Testis (tissue), 3 donors: ENCODE results near the gene THTPA. TPM values are rescaled to one million over a fixed set of nuclear protein-coding genes. Genes with fewer than 3 reads are reported as not detected.

Experiments
- DNase-seq: peaks from one replicate; pipeline ENCODE4 v3.0.0-alpha.2; 2019
- H3K27ac ChIP-seq, 2 donors: fragments of 200-600 bp; sonication (generic); one replicate each; pipeline ENCODE4 v1.5.1; 2019
- H3K27me3 ChIP-seq: fragments of 200-600 bp; sonication (generic); one replicate; pipeline ENCODE4 v1.5.1; 2019
- H3K36me3 ChIP-seq: fragments of 200-600 bp; sonication (generic); one replicate; pipeline ENCODE4 v1.5.1; 2017; ENCODE audit warnings: low read depth; ENCODE audit errors: missing control alignments
- H3K4me1 ChIP-seq: fragments of 200-600 bp; sonication (generic); one replicate; pipeline ENCODE4 v1.5.1; 2019
- H3K4me3 ChIP-seq, 2 donors: fragments of 200-600 bp; sonication (generic); one replicate each; pipeline ENCODE4 v1.5.1; 2017 to 2019
- H3K9me3 ChIP-seq: fragments of 200-600 bp; sonication (generic); one replicate; pipeline ENCODE4 v1.5.1; 2017
- CTCF ChIP-seq, 3 experiments: fragments of 450-650 bp in 2 of 3; fragments of 200-600 bp in 1 of 3; sonication (generic) in 1 of 3; IDR thresholded peaks; one replicate each; pipeline ENCODE4 v1.5.1; 2016 to 2019; ENCODE audit warnings: antibody characterized with exemption in 3 of 3, mild to moderate bottlenecking in 2 of 3, moderate library complexity in 1 of 3
- POLR2A ChIP-seq: fragments of 450-650 bp; IDR thresholded peaks from one replicate; pipeline ENCODE4 v1.6.1; 2017; ENCODE audit warnings: antibody characterized with exemption, mild to moderate bottlenecking, moderate library complexity
- WGBS, 2 donors: methylation state at CpG; one replicate each; pipeline ENCODE4 v1.1.5; 2018; 5-methylcytosine and 5-hydroxymethylcytosine counted together
- intact Hi-C: fragments of 100-400 bp; cut with DNase I; formaldehyde crosslinking; loops from one replicate; pipeline ENCODE4 v1.15.1; 2023; ENCODE audit warnings: low total_unique reads
- polyA plus RNA-seq: library from polyadenylated mRNA; stranded (reverse); fragments of 350-450 nt; fragmentation: Illumina TruSeq; extraction: RNeasy Lipid Tissue Mini Kit (QIAGEN cat#74804); gene quantifications from one replicate; pipeline ENCODE4 v1.2.3, GENCODE V29; 2014; ENCODE audit warnings: low read depth, low replicate concordance; ENCODE audit not compliant: insufficient read depth
- total RNA-seq, 2 donors: library from RNA; depleted of rRNA; stranded (reverse); fragments of >200 nt; gene quantifications; one replicate each; pipeline ENCODE4 v1.2.3, GENCODE V29; 2016

THTPA gene
- total and polyA plus RNA-seq, 3 donors from 2014 or later, result 25.1 to 60.3 (median 34.9) TPM

GRCh38 chr14:23514644-23514957 lies 41.5 kb upstream of the THTPA start:
- DNase-seq, result no peak
- 91 to 97% methylated on average over 3 of the region's 3 CpGs for WGBS, 2 donors
- intact Hi-C loops, result no loop called here

GRCh38 chr14:23517650-23518326 lies 38.3 kb upstream of the THTPA start:
- WGBS, 2 donors, result 74 to 79% methylated on average over 6 of the region's 6 CpGs
- intact Hi-C loops, result no loop called here
- no peak for TF ChIP-seq CTCF (IDR thresholded peaks at IDR 0.05)
- no peak for TF ChIP-seq POLR2A

More at GRCh38 chr14:23514644-23514957, 41.5 kb upstream of the THTPA start:
- TF ChIP-seq POLR2A, result no peak
- no peak for TF ChIP-seq CTCF (IDR thresholded peaks at IDR 0.05)
- Histone ChIP-seq H3K36me3 (no peaks in the 10 kb centered on the region), H3K27ac (no peak overlapping the region), H3K4me3 (no peak overlapping the region), H3K27me3 (no peaks in the 10 kb centered on the region), H3K9me3 (no peaks in the 10 kb centered on the region), H3K4me1 (no peaks in the 10 kb centered on the region)

GRCh38 chr14:23518709-23519108 lies 37.4 kb upstream of the THTPA start:
- Histone ChIP-seq H3K4me1 (no peaks in the 10 kb centered on the region), H3K4me3 (no peak overlapping the region), H3K27ac (no peak overlapping the region), H3K36me3 (no peaks in the 10 kb centered on the region), H3K27me3 (no peaks in the 10 kb centered on the region), H3K9me3 (no peaks in the 10 kb centered on the region)
- no peak for DNase-seq
- WGBS, 2 donors, result 82 to 83% methylated on average over 4 of the region's 4 CpGs
- intact Hi-C loops, result no loop called here
- TF ChIP-seq CTCF (IDR thresholded peaks at IDR 0.05) (no peak), POLR2A (no peak)

More at GRCh38 chr14:23517650-23518326, 38.3 kb upstream of the THTPA start:
- Histone ChIP-seq H3K27me3 (no peaks in the 10 kb centered on the region), H3K4me3 (no peak overlapping the region), H3K4me1 (no peaks in the 10 kb centered on the region), H3K9me3 (no peaks in the 10 kb centered on the region), H3K27ac (no peak overlapping the region), H3K36me3 (no peaks in the 10 kb centered on the region)
- DNase-seq, result no peak

- Histone ChIP-seq H3K27me3 (no peaks in the 10 kb centered on the region), H3K4me3 (no peak overlapping the region), H3K9me3 (no peaks in the 10 kb centered on the region), H3K27ac (no peak overlapping the region), H3K36me3 (no peaks in the 10 kb centered on the region), H3K4me1 (no peaks in the 10 kb centered on the region)
- intact Hi-C loops, result no loop called here
- DNase-seq, result no peak
- 83 to 86% methylated on average over 14 of the region's 14 CpGs for WGBS, 2 donors
- TF ChIP-seq POLR2A (no peak), CTCF (IDR thresholded peaks at IDR 0.05) (no peak)
Observed at GRCh38 chr14:23520899-23521533, 35.1 kb upstream of the THTPA start.
